PFSK-1 (cell line): ENCODE data around the gene TAS2R1.

Experiments
- SIN3A ChIP-seq: IDR thresholded peaks from 2 replicates; pipeline ENCODE4 v1.6.1; 2012; ENCODE audit warnings: mild to moderate bottlenecking, low read length, moderate library complexity, borderline replicate concordance; ENCODE audit not compliant: insufficient read depth
- TAF1 ChIP-seq: IDR thresholded peaks from 2 replicates; pipeline ENCODE4 v1.6.1; 2012; ENCODE audit warnings: low read length, control low read depth, borderline replicate concordance; ENCODE audit not compliant: insufficient read depth

GRCh38 chr5:9646843-9647242, 16.7 kb upstream of the TAS2R1 start:
- no peak for TF ChIP-seq TAF1
- TF ChIP-seq SIN3A, result no peak
